HG02938 (cell line): Measurements from ENCODE around the gene ARRB2.
"Not testable (repeated sequence)": the region's sequence is repeated elsewhere in the genome, so short reads cannot be mapped to it uniquely, and the experiment has no call there.

ENCODE experiments used
- ATAC-seq: cut with Tn5 transposase; IDR thresholded peaks from one replicate; pipeline ENCODE4 v1.9.1; 2021; ENCODE audit warnings: mild to moderate bottlenecking, moderate library complexity; ENCODE audit not compliant: unreplicated experiment

Gene ARRB2

GRCh38 chr17:4709794-4710692 lies at the start of gene ARRB2:
Gene ARRB2 (plus strand): TSS chr17:4710632. CDS start chr17:4710722, 90 bp downstream.
- peak; percentile 61 for ATAC-seq

GRCh38 chr17:4663711-4664110 lies 46.7 kb upstream of the ARRB2 start:
- ATAC-seq = no peak

- ATAC-seq = no peak
These were observed 46.2 kb upstream of the ARRB2 start for GRCh38 chr17:4664230-4664629.

- no peak for ATAC-seq
These were observed 45.4 kb upstream of the ARRB2 start for GRCh38 chr17:4665027-4665426.

DNA sequence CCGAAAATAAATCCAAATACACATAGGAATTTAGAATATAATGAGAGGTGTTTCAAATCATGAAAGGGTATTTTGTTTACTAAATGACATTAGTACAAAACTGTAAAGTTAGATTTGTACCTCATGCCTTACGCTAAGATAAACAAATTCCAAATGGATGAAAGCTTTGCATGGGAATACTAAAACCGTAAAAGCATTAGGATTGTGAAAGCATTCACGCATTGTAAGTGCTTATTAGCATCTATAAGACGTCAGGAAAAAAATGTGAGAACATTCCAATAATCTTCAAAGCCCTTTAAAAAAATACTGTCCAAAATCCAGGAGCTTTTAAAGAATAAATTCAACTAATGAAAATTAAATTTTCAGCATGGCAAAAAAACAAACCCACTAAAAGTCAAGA lies 44.1 kb upstream of the ARRB2 start:
- ATAC-seq = no peak

- no peak for ATAC-seq
These were observed 43.3 kb upstream of the ARRB2 start for GRCh38 chr17:4667166-4667565.

GRCh38 chr17:4672055-4672630 lies 38.3 kb upstream of the ARRB2 start:
- ATAC-seq = no peak

- ATAC-seq = no peak
These were observed 37.7 kb upstream of the ARRB2 start for GRCh38 chr17:4672751-4673150.

GRCh38 chr17:4673169-4673568 lies 37.3 kb upstream of the ARRB2 start:
- ATAC-seq = no peak

GRCh38 chr17:4673986-4674684 lies 36.3 kb upstream of the ARRB2 start:
- ATAC-seq = no peak

DNA sequence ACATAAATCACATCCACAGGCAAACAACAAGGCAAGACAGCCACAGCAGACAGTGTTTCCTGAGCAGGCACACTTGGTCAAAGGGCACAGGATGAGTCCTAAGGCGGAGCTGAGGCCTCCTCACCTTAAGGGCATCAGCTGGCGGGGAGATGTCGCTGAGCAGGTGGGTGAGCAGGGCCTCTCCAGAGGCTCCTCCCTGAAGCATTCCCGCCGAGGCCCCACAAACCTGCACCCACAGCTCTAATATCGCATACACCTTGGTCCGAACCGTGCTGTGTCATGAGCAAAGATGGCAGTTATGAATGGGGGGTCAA lies 35.8 kb upstream of the ARRB2 start:
- ATAC-seq = no peak

- no peak for ATAC-seq
These were observed 34.6 kb upstream of the ARRB2 start for GRCh38 chr17:4675791-4676190.

- ATAC-seq = no peak
These were observed 33.6 kb upstream of the ARRB2 start for GRCh38 chr17:4676791-4677190.

DNA sequence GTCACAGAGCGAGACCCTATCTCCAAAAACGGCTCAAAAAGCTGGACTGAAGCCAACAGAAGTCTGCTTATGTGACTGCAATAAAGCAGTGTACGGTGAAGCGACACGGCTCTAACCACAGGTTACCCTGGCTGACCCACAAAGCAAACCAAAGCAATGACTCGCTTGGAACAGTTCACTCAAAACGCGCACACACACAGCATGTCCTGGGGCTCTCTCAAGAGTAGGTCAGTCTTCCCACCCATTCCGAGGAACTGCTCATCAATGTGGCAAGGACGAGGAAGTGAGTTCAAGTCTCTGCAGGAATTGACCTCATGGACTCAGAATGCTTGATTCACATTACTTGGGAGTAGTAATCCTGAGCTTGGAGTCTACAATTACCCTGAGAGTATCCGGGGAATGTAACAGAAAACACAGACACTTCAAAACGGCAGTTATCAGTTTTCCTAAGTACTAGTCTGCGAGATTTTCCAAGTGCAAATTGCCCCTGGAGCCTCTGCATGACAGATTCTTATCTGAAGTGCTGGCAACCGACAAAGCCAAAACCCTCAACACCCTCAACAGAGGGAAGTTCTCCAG lies 31.9 kb upstream of the ARRB2 start:
- no peak for ATAC-seq

- no peak for ATAC-seq
These were observed 30.8 kb upstream of the ARRB2 start for GRCh38 chr17:4679658-4680057.

DNA sequence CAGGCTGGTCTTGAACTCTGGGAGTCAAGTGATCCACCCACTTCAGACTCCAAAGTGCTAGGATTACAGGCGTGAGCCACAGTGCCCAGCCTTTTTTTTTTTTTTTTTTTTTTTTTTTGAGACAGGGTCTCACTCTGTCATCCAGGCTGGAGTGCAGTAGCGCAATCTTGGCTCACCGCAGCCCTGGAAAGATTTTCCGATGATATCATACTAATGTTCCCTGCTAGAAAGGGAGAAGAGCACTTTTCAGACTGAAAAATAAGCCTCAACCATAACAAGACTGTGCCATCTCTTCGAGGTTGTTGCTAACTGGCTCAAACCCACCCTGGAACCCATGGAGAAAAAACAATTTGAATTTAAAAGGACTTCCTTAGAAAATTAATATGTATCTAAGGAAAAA lies 26.7 kb upstream of the ARRB2 start:
- not testable (repeated sequence) for ATAC-seq

GRCh38 chr17:4689872-4690271 lies 20.6 kb upstream of the ARRB2 start:
- not testable (repeated sequence) for ATAC-seq

DNA sequence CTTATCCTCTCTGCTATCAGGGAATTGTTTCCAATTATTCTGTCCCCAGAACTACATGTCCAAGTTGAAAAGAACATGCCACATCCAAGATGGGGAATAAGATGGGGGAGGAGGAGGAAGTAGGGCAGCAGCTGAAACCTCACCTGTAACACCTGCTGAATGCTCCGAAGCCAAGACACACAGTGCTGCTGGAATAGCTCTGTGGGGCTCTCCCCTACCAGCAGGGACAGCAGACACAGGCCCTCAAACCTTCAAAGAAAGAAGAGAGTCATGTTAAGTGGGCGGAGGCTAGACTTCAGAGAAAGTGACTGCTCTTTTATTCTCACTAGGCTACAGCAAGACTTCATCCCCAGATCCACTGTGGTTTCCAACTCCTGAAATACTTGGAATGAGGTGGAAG lies 19.7 kb upstream of the ARRB2 start:
- ATAC-seq = no peak

- ATAC-seq = no peak
These were observed 18.7 kb upstream of the ARRB2 start for GRCh38 chr17:4691686-4692085.

GRCh38 chr17:4693416-4693815 lies 17.0 kb upstream of the ARRB2 start:
- no peak for ATAC-seq

DNA sequence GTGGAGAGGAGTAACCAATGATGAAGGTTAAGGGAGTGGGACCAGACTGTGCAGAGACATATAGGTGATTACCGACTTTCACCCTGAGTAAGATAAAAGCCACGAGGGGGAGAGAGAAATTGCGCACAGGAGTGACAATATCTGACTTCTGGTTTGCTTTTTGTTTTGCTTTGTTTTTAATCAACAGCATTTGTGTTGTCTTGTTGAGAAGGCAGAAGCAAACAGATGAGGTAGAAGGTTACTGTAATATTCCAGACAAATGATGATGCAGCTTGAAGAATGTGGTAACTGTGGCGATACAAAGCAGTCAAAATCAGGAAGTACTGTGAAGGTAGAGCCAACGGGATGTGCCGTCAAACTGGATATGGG lies 14.0 kb upstream of the ARRB2 start:
- ATAC-seq = no peak
